SK-N-SH treated with all-trans-retinoic acid at 6 μM for 48 hours (cell line): ENCODE data around the gene CRB3.

Experiments
- ATAC-seq: fragments of 200-7000 bp; cut with Tn5 transposase; 3 replicates; pipeline ENCODE4 v1.9.1; 2020; ENCODE audit warnings: mild to moderate bottlenecking, moderate library complexity
- ARNTL ChIP-seq: fragments of 450-650 bp; formaldehyde crosslinking; IDR thresholded peaks from 2 replicates; pipeline ENCODE4 v1.5.0; 2020; ENCODE audit warnings: low read depth, mild to moderate bottlenecking, moderate library complexity, borderline replicate concordance
- BACH2 ChIP-seq: fragments of 250-450 bp; sonication (Bioruptor Pico); IDR thresholded peaks from 2 replicates; pipeline ENCODE4 v1.9.0; 2021; ENCODE audit warnings: mild to moderate bottlenecking, borderline replicate concordance
- CSDC2 ChIP-seq: fragments of 250-450 bp; sonication (Bioruptor Pico); IDR thresholded peaks from 2 replicates; pipeline ENCODE4 v1.5.0; 2020; ENCODE audit warnings: mild to moderate bottlenecking, moderate library complexity
- CSRNP3 ChIP-seq: fragments of 250-450 bp; sonication (Bioruptor Pico); IDR thresholded peaks from 2 replicates; pipeline ENCODE4 v1.5.1; 2021; ENCODE audit warnings: mild to moderate bottlenecking, moderate library complexity
- ESRRG ChIP-seq: fragments of 250-450 bp; sonication (Bioruptor Pico); IDR thresholded peaks from 2 replicates; pipeline ENCODE4 v1.6.1; 2021; ENCODE audit warnings: mild to moderate bottlenecking
- GLIS3 ChIP-seq: fragments of 250-450 bp; sonication (Bioruptor Pico); IDR thresholded peaks from 2 replicates; pipeline ENCODE4 v1.5.0; 2020; ENCODE audit warnings: mild to moderate bottlenecking, moderate library complexity
- ISL1 ChIP-seq: fragments of 250-450 bp; sonication (Bioruptor Pico); IDR thresholded peaks from 2 replicates; pipeline ENCODE4 v2.1.2; 2022; ENCODE audit warnings: mild to moderate bottlenecking, moderate library complexity
- PPARA ChIP-seq: fragments of 250-450 bp; sonication (Bioruptor Pico); IDR thresholded peaks from 2 replicates; pipeline ENCODE4 v1.5.0; 2020; ENCODE audit warnings: mild to moderate bottlenecking, borderline replicate concordance
- RARB ChIP-seq: fragments of 250-450 bp; sonication (Bioruptor Pico); IDR thresholded peaks from 2 replicates; pipeline ENCODE4 v1.8.0; 2021; ENCODE audit warnings: mild to moderate bottlenecking, moderate library complexity
- SNAI2 ChIP-seq: fragments of 250-450 bp; sonication (Bioruptor Pico); IDR thresholded peaks from 2 replicates; pipeline ENCODE4 v1.5.0; 2020; ENCODE audit warnings: mild to moderate bottlenecking, moderate library complexity
- TCF4 ChIP-seq: fragments of 250-450 bp; sonication (Bioruptor Pico); IDR thresholded peaks from 2 replicates; pipeline ENCODE4 v1.8.0; 2021; ENCODE audit warnings: mild to moderate bottlenecking, moderate library complexity, borderline replicate concordance
- TOX ChIP-seq: fragments of 250-450 bp; sonication (Bioruptor Pico); IDR thresholded peaks from 2 replicates; pipeline ENCODE4 v1.8.0; 2021; ENCODE audit warnings: mild to moderate bottlenecking, moderate library complexity, borderline replicate concordance
- TSHZ2 ChIP-seq: fragments of 250-450 bp; sonication (Bioruptor Pico); IDR thresholded peaks from 2 replicates; pipeline ENCODE4 v1.5.0; 2020; ENCODE audit warnings: mild to moderate bottlenecking, moderate library complexity
- ZC3H10 ChIP-seq: fragments of 250-450 bp; sonication (Bioruptor Pico); IDR thresholded peaks from 2 replicates; pipeline ENCODE4 v1.5.1; 2021; ENCODE audit warnings: mild to moderate bottlenecking, moderate library complexity
- ZFP3 ChIP-seq: fragments of 250-450 bp; sonication (Bioruptor Pico); IDR thresholded peaks from 2 replicates; pipeline ENCODE4 v1.5.0; 2020; ENCODE audit warnings: mild to moderate bottlenecking, moderate library complexity
- ZFP30 ChIP-seq: fragments of 450-650 bp; formaldehyde crosslinking; IDR thresholded peaks from 2 replicates; pipeline ENCODE4 v1.5.0; 2022; ENCODE audit warnings: mild to moderate bottlenecking, moderate library complexity
- ZNF565 ChIP-seq: fragments of 450-650 bp; formaldehyde crosslinking; conservative IDR thresholded peaks from 2 replicates; pipeline ENCODE4 v1.5.0; 2020; ENCODE audit warnings: low read depth, mild to moderate bottlenecking, moderate library complexity
- ZNF70 ChIP-seq: fragments of 450-650 bp; formaldehyde crosslinking; IDR thresholded peaks from 2 replicates; pipeline ENCODE4 v1.5.0; 2020; ENCODE audit warnings: mild to moderate bottlenecking, moderate library complexity
- ZNF8 ChIP-seq: fragments of 450-650 bp; formaldehyde crosslinking; IDR thresholded peaks from 2 replicates; pipeline ENCODE4 v1.5.0; 2020; ENCODE audit warnings: mild to moderate bottlenecking, moderate library complexity
- TF ChIP-seq, protein P1 (sequence below): fragments of 250-450 bp; sonication (Bioruptor Pico); IDR thresholded peaks from 2 replicates; pipeline ENCODE4 v1.8.0; 2021; ENCODE audit warnings: low read depth, mild to moderate bottlenecking, moderate library complexity, borderline replicate concordance
- TF ChIP-seq, protein P2 (sequence below): fragments of 250-450 bp; sonication (Bioruptor Pico); IDR thresholded peaks from 2 replicates; pipeline ENCODE4 v1.8.0; 2020; ENCODE audit warnings: mild to moderate bottlenecking, moderate library complexity, borderline replicate concordance

The CRB3 gene

GRCh38 chr19:6453951-6454565 is 10.0 kb upstream of the CRB3 start:
- TF ChIP-seq BACH2 (CRISPR knock-in tag) = no peak
- TF ChIP-seq ZNF8 (CRISPR knock-in tag) = no peak
- TF ChIP-seq SNAI2 (CRISPR knock-in tag) = no peak
- TF ChIP-seq ZNF565 = no peak
- TF ChIP-seq ZNF70 (CRISPR knock-in tag) = no peak
- no peak for TF ChIP-seq ESRRG
- TF ChIP-seq, all 23 proteins: peak for 0
- ATAC-seq = no peak

GRCh38 chr19:6455924-6456323 is 8.1 kb upstream of the CRB3 start:
- no peak for ATAC-seq
- TF ChIP-seq TCF4 (CRISPR knock-in tag) (no peak), PPARA (CRISPR knock-in tag) (no peak), CSDC2 (no peak), TOX (CRISPR knock-in tag) (no peak), ZNF70 (CRISPR knock-in tag) (no peak), ISL1 (CRISPR knock-in tag) (no peak), ZFP30 (CRISPR knock-in tag) (no peak), GLIS3 (CRISPR knock-in tag) (no peak), SNAI2 (CRISPR knock-in tag) (no peak), ESRRG (no peak), ZNF8 (CRISPR knock-in tag) (no peak), ZC3H10 (CRISPR knock-in tag) (no peak), ZFP3 (CRISPR knock-in tag) (no peak), TSHZ2 (no peak), CSRNP3 (CRISPR knock-in tag) (no peak), RARB (CRISPR knock-in tag) (no peak), BACH2 (CRISPR knock-in tag) (no peak)
- TF ChIP-seq, protein P1, sequence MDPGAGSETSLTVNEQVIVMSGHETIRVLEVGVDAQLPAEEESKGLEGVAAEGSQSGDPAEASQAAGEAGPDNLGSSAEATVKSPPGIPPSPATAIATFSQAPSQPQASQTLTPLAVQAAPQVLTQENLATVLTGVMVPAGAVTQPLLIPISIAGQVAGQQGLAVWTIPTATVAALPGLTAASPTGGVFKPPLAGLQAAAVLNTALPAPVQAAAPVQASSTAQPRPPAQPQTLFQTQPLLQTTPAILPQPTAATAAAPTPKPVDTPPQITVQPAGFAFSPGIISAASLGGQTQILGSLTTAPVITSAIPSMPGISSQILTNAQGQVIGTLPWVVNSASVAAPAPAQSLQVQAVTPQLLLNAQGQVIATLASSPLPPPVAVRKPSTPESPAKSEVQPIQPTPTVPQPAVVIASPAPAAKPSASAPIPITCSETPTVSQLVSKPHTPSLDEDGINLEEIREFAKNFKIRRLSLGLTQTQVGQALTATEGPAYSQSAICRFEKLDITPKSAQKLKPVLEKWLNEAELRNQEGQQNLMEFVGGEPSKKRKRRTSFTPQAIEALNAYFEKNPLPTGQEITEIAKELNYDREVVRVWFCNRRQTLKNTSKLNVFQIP (CRISPR knock-in tag) = no peak
- TF ChIP-seq, protein P2, sequence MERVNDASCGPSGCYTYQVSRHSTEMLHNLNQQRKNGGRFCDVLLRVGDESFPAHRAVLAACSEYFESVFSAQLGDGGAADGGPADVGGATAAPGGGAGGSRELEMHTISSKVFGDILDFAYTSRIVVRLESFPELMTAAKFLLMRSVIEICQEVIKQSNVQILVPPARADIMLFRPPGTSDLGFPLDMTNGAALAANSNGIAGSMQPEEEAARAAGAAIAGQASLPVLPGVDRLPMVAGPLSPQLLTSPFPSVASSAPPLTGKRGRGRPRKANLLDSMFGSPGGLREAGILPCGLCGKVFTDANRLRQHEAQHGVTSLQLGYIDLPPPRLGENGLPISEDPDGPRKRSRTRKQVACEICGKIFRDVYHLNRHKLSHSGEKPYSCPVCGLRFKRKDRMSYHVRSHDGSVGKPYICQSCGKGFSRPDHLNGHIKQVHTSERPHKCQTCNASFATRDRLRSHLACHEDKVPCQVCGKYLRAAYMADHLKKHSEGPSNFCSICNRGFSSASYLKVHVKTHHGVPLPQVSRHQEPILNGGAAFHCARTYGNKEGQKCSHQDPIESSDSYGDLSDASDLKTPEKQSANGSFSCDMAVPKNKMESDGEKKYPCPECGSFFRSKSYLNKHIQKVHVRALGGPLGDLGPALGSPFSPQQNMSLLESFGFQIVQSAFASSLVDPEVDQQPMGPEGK = no peak

GRCh38 chr19:6457958-6458694 is 5.9 kb upstream of the CRB3 start:
- no peak for ATAC-seq
- TF ChIP-seq RARB (CRISPR knock-in tag) (no peak), TSHZ2 (no peak), CSDC2 (no peak), PPARA (CRISPR knock-in tag) (no peak), SNAI2 (CRISPR knock-in tag) (no peak), BACH2 (CRISPR knock-in tag) (no peak), ZNF565 (no peak), ARNTL (CRISPR knock-in tag) (no peak), ZFP3 (CRISPR knock-in tag) (no peak), ZFP30 (CRISPR knock-in tag) (no peak), ZC3H10 (CRISPR knock-in tag) (no peak), TCF4 (CRISPR knock-in tag) (no peak)
- TF ChIP-seq, protein P2 = no peak
- TF ChIP-seq, protein P1 (CRISPR knock-in tag) = no peak
